GM21717 (cell line): Measurements from ENCODE around the gene VAX1.
"Not testable (repeated sequence)": the region's sequence is repeated elsewhere in the genome, so short reads cannot be mapped to it uniquely, and the experiment has no call there.

Experiments
- ATAC-seq: cut with Tn5 transposase; IDR thresholded peaks from one replicate; pipeline ENCODE4 v1.9.1; 2021; ENCODE audit warnings: mild to moderate bottlenecking, moderate library complexity; ENCODE audit not compliant: unreplicated experiment

VAX1 gene

DNA sequence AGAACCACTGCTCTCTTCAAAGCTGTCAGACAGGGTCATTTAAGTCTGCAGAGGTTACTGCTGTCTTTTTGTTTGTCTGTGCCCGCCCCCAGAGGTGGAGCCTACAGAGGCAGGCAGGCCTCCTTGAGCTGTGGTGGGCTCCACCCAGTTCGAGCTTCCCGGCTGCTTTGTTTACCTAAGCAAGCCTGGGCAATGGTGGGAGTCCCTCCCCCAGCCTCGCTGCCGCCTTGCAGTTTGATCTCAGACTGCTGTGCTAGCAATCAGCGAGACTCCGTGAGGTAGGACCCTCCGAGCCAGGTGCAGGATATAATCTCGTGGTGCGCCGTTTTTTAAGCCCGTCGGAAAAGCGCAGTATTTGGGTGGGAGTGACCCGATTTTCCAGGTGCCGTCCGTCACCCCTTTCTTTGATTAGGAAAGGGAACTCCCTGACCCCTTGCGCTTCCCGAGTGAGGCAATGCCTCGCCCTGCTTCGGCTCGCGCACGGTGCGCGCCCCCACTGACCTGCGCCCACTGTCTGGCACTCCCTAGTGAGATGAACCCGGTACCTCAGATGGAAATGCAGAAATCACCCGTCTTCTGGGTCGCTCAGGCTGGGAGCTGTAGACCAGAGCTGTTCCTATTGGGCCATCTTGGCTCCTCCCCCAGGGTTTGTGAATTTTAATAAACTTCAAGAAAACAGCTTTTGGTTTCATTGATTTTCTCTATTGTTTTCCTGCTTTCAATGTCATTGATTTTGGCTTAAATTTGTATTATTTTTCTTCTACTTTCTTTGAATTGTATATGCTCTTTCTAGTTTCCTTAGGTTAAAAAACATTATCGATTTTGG lies 53.4 kb downstream of the VAX1 start:
- not testable (repeated sequence) for ATAC-seq
